GM12878 (cell line): ENCODE results near the gene BIK. TPM values are rescaled to one million over a fixed set of nuclear protein-coding genes. Genes with fewer than 3 reads are reported as not detected.
"Not testable (repeated sequence)": the region's sequence is repeated elsewhere in the genome, so short reads cannot be mapped to it uniquely, and the experiment has no call there.

Experiments used
- ATAC-seq: fragments of 200-7000 bp; cut with Tn5 transposase; 3 replicates; pipeline ENCODE4 v1.9.1; 2020; ENCODE audit warnings: mild to moderate bottlenecking, moderate library complexity
- BruUV-seq: library from RNA; stranded (reverse); fragments of 400-500 nt; replicated peaks from 2 replicates; lab custom pipeline; 2021; lab: Mats Ljungman, UMichigan
- CTCF ChIA-PET: fragments of 300-600 bp; sonication (Branson Sonifier 250); formaldehyde crosslinking; extraction: SDS; loops from one replicate; lab custom pipeline; 2021; ENCODE audit warnings: inconsistent platforms; lab: Yijun Ruan, JAX
- POLR2A ChIA-PET: fragments of 350-600 bp; formaldehyde crosslinking; extraction: SDS; loops from one replicate; lab custom pipeline; 2021; ENCODE audit warnings: inconsistent platforms; lab: Charles Lee
- RAD21 ChIA-PET: fragments of 300-600 bp; sonication (Branson Sonifier 250); formaldehyde crosslinking; loops from one replicate; lab custom pipeline; 2023; ENCODE audit warnings: antibody characterized with exemption; ENCODE audit not compliant: unreplicated experiment; lab: Charles Lee
- SMC1A ChIA-PET: fragments of 300-600 bp; sonication (Branson Sonifier 250); formaldehyde crosslinking; loops from one replicate; lab custom pipeline; 2023; ENCODE audit not compliant: unreplicated experiment, uncharacterized antibody; lab: Charles Lee
- DNase-seq: peaks from one replicate; pipeline ENCODE4 v3.0.0-alpha.2; 2011; ENCODE audit warnings: low read depth, low spot score
- FAIRE-seq: peaks from 3 replicates; lab custom pipeline; 2011; peaks lifted over from hg19 to GRCh38; lab: Jason Lieb, UNC
- H2AFZ ChIP-seq: 2 replicates; pipeline ENCODE4 v1.6.0; 2011; ENCODE audit warnings: low read depth, low read length, control low read depth; ENCODE audit not compliant: control insufficient read depth
- H3K27ac ChIP-seq: 2 replicates; pipeline ENCODE4 v1.5.1; 2011; ENCODE audit warnings: control low read depth; ENCODE audit not compliant: control insufficient read depth, insufficient read depth
- H3K27me3 ChIP-seq, 2 experiments: replicated peaks in 1 of 2; 2 replicates each; pipeline versions ENCODE4 v1.6.0 to v1.6.1; 2011; ENCODE audit warnings: low read length in 1 of 2; ENCODE audit not compliant: control insufficient read depth in 2 of 2, insufficient read depth in 2 of 2
- H3K36me3 ChIP-seq, 2 experiments: 2 replicates each; pipeline ENCODE4 v1.5.1; 2011; ENCODE audit warnings: low read length in 1 of 2; ENCODE audit not compliant: control insufficient read depth in 2 of 2, insufficient read depth in 2 of 2
- H3K4me1 ChIP-seq: 2 replicates; pipeline ENCODE4 v1.6.1; 2011; ENCODE audit warnings: mild to moderate bottlenecking, low read length, moderate library complexity, mixed read lengths; ENCODE audit not compliant: control insufficient read depth, insufficient read depth
- H3K4me2 ChIP-seq: 2 replicates; pipeline ENCODE4 v1.6.0; 2011; ENCODE audit warnings: control low read depth; ENCODE audit not compliant: control insufficient read depth, insufficient read depth
- H3K4me3 ChIP-seq: fragments of 200-600 bp; sonication (generic); 2 replicates; pipeline ENCODE4 v1.5.1; 2016
- H3K79me2 ChIP-seq: 2 replicates; pipeline ENCODE4 v1.6.0; 2011; ENCODE audit warnings: low read length; ENCODE audit not compliant: control insufficient read depth, insufficient read depth
- H3K9ac ChIP-seq: 2 replicates; pipeline ENCODE4 v1.8.0; 2011; ENCODE audit warnings: low read length, control low read depth, mixed read lengths; ENCODE audit not compliant: control insufficient read depth, insufficient read depth
- H3K9me3 ChIP-seq: replicated peaks from 3 replicates; pipeline ENCODE4 v1.5.1; 2011; ENCODE audit warnings: mild to moderate bottlenecking, low read length; ENCODE audit not compliant: control insufficient read depth, insufficient read depth
- H4K20me1 ChIP-seq: 2 replicates; pipeline ENCODE4 v1.6.0; 2011; ENCODE audit not compliant: control insufficient read depth, insufficient read depth
- BHLHE40 ChIP-seq, 2 experiments: fragments of 450-650 bp in 1 of 2; IDR thresholded peaks; 2 replicates each; pipeline ENCODE4 v1.6.1; 2011 to 2017; ENCODE audit warnings: low read depth in 2 of 2, borderline replicate concordance in 1 of 2, improper control_type of control experiment in 1 of 2, low read length in 1 of 2, mild to moderate bottlenecking in 1 of 2
- TCF7 ChIP-seq: IDR thresholded peaks from 2 replicates; pipeline ENCODE4 v1.6.1; 2014; ENCODE audit warnings: antibody characterized with exemption, borderline replicate concordance
- WGBS: methylation state at CpG from one replicate; pipeline ENCODE4 v1.1.6; 2016; ENCODE audit warnings: low lambda C conversion rate; ENCODE audit not compliant: insufficient replicate concordance, insufficient coverage; ENCODE audit errors: missing lambda C conversion rate; 5-methylcytosine and 5-hydroxymethylcytosine counted together
- in situ Hi-C: fragments of 300-500 bp; cut with MboI; formaldehyde crosslinking; loops from 9 replicates; pipeline ENCODE4 v1.14.3; 2018; ENCODE audit warnings: mixed read lengths
- intact Hi-C: fragments of 100-400 bp; cut with micrococcal nuclease; formaldehyde crosslinking; loops from one replicate; pipeline ENCODE4 v1.14.2; 2022; ENCODE audit not compliant: unreplicated experiment
- polyA plus RNA-seq, 11 experiments: library from polyadenylated mRNA; depleted of rRNA in 4 of 11; unstranded in 6 of 11; stranded (reverse) in 5 of 11; fragments of >200 nt; fragmentation: Nextera tagmentation in 4 of 11; fragmentation: Illumina TruSeq in 1 of 11; extraction: Ambion mirVana in 4 of 11; extraction: Trizol in 1 of 11; gene quantifications; 1 replicate in 1 of 11; 2 replicates in 10 of 11; pipeline versions ENCODE4 v1.2.1 to v1.2.3, GENCODE V29; 2011 to 2016; ENCODE audit warnings: inconsistent platforms in 2 of 11, missing spikeins in 2 of 11, low read depth in 1 of 11
- total RNA-seq, 4 experiments: library from RNA; depleted of rRNA in 3 of 4; stranded (reverse); fragments of >200 nt in 3 of 4; fragmentation: Illumina TruSeq in 1 of 4; extraction: Trizol in 1 of 4; gene quantifications; 2 replicates each; pipeline versions ENCODE4 v1.2.1 to v1.2.3, GENCODE V29; 2013 to 2021

The BIK gene
- total and polyA plus RNA-seq, 10 of the 15 experiments (the other 5 are each of a cell fraction or from before 2014, with no cell fraction given): 0.33 to 9.8 (median 3.9) TPM

- DNase-seq, SMC1A ChIA-PET, H4K20me1 ChIP-seq, H3K4me1 ChIP-seq, H3K4me3 ChIP-seq, FAIRE-seq, RAD21 ChIA-PET, in situ Hi-C loops, BruUV-seq, H3K9ac ChIP-seq, H3K79me2 ChIP-seq, H3K36me3 ChIP-seq, H3K4me2 ChIP-seq, intact Hi-C loops, H3K27me3 ChIP-seq, H3K27ac ChIP-seq, H2AFZ ChIP-seq, H3K9me3 ChIP-seq, ATAC-seq: not testable (repeated sequence)
- 44% methylated on average over 15 of the region's 15 CpGs for WGBS
- ChIA-PET POLR2A (interaction anchor here (0.6 kb wide), 1 partner anchor 30 kb away, joined by 3 read pairs; no protein-coding TSS in a partner anchor), CTCF (interaction anchor here (0.6 kb wide), 1 partner anchor 38 kb away, joined by 4 read pairs; no protein-coding TSS in a partner anchor)
- TF ChIP-seq TCF7: peak; percentile 46; the same call in 1 of the 2 replicates
- TF ChIP-seq BHLHE40 (IDR thresholded peaks at IDR 0.05; ENCODE audit: borderline replicate concordance in 1 of 2, low read depth in 2 of 2, low read length in 1 of 2): peak in 1 of 2 experiments; percentile 46; a peak in 1 of 4 replicates
Observed at GRCh38 chr22:43104056-43104625, 6.4 kb upstream of the BIK start.

- ATAC-seq, H3K9ac ChIP-seq, H3K79me2 ChIP-seq, in situ Hi-C loops, H3K4me1 ChIP-seq, BruUV-seq, SMC1A ChIA-PET, FAIRE-seq, H3K27me3 ChIP-seq, H3K4me3 ChIP-seq, H4K20me1 ChIP-seq, H3K4me2 ChIP-seq, POLR2A ChIA-PET, H2AFZ ChIP-seq, DNase-seq, H3K27ac ChIP-seq, RAD21 ChIA-PET, H3K9me3 ChIP-seq, H3K36me3 ChIP-seq, intact Hi-C loops: not testable (repeated sequence)
- WGBS: 100% methylated on average over 3 of the region's 3 CpGs
- CTCF ChIA-PET: interaction anchor here (0.6 kb wide), 1 partner anchor 39 kb away, joined by 4 read pairs; no protein-coding TSS in a partner anchor
Observed at GRCh38 chr22:43104950-43105349, 5.6 kb upstream of the BIK start.
